Tracheal epithelial cell (primary cell): ENCODE data around the gene UBE2I. TPM values are rescaled to one million over a fixed set of nuclear protein-coding genes. Genes with fewer than 3 reads are reported as not detected.

ENCODE experiments used
- total RNA-seq: library from RNA; depleted of rRNA; stranded (reverse); fragments of >200 nt; gene quantifications from 2 replicates; pipeline ENCODE4 v1.2.1, GENCODE V29; 2014

Gene UBE2I
- 39.9 and 50.1 TPM in 2 replicates for total RNA-seq

GRCh38 chr16:1308977-1309885 is at the start of gene UBE2I:
Gene UBE2I (plus strand): TSS chr16:1309636. CDS start chr16:1314031, 4,395 bp downstream.

GRCh38 chr16:1333149-1333812 is 23.8 kb downstream of the UBE2I start, which contains the start of gene BAIAP3:
Gene BAIAP3 (plus strand): TSS chr16:1333645. CDS start chr16:1338550, 4,905 bp downstream.

GRCh38 chr16:1351582-1352362 is 42.3 kb downstream of the UBE2I start, which contains the start of the genes GNPTG and TSR3:
Gene GNPTG (plus strand): TSS chr16:1351931. CDS start chr16:1351966, 35 bp downstream.
Gene TSR3 (minus strand): TSS chr16:1351878. CDS start chr16:1351804, 74 bp downstream.

Other genes starting within 250 kb of the UBE2I start
- gene SSTR5, start 236.9 kb upstream of the UBE2I start, total RNA-seq, result not detected in 2 replicates
- gene C1QTNF8, start 213.4 kb upstream of the UBE2I start, total RNA-seq, result not detected in 2 replicates
- gene CACNA1H, start 156.5 kb upstream of the UBE2I start, total RNA-seq, result under 0.01 and 0.24 TPM in 2 replicates
- not detected in 2 replicates for gene TPSG1, start 84.4 kb upstream of the UBE2I start, total RNA-seq
- not detected in 2 replicates for gene TPSB2, start 79.5 kb upstream of the UBE2I start, total RNA-seq
- not detected in 2 replicates for gene TPSAB1, start 68.9 kb upstream of the UBE2I start, total RNA-seq
- not detected in 2 replicates for gene TPSD1, start 53.6 kb upstream of the UBE2I start, total RNA-seq
- gene BAIAP3, start 24.0 kb downstream of the UBE2I start, total RNA-seq, result 0.24 and 0.85 TPM in 2 replicates
- gene TSR3, start 42.2 kb downstream of the UBE2I start, total RNA-seq, result 114 and 120 TPM in 2 replicates
- gene GNPTG, start 42.3 kb downstream of the UBE2I start, total RNA-seq, result 34.9 and 37.1 TPM in 2 replicates
- gene UNKL, start 105.1 kb downstream of the UBE2I start, total RNA-seq, result 2.3 and 4.1 TPM in 2 replicates
- gene UQCC4, start 111.1 kb downstream of the UBE2I start, total RNA-seq, result 14.7 and 16.1 TPM in 2 replicates
- not detected in 2 replicates for gene PERCC1, start 121.4 kb downstream of the UBE2I start, total RNA-seq
- gene CCDC154, start 134.9 kb downstream of the UBE2I start, total RNA-seq, result 0.24 and 0.43 TPM in 2 replicates
- gene CLCN7, start 165.4 kb downstream of the UBE2I start, total RNA-seq, result 56.5 and 80.7 TPM in 2 replicates
- gene PTX4, start 179.3 kb downstream of the UBE2I start, total RNA-seq, result 0.85 TPM in 1 of 2 replicates, not detected in the other
- gene TELO2, start 183.7 kb downstream of the UBE2I start, total RNA-seq, result 7.2 and 8.9 TPM in 2 replicates
- gene TMEM204, start 224.0 kb downstream of the UBE2I start, total RNA-seq, result under 0.01 and 0.72 TPM in 2 replicates